Mucosa of descending colon (tissue), 3 donors: Measurements from ENCODE around the gene FST. TPM values are rescaled to one million over a fixed set of nuclear protein-coding genes. Genes with fewer than 3 reads are reported as not detected.

Source experiments
- ATAC-seq: fragments of 200-7000 bp; cut with Tn5 transposase; one replicate; pipeline ENCODE4 v1.9.1; 2020; ENCODE audit warnings: mild to moderate bottlenecking, moderate library complexity
- DNase-seq, 3 donors: peaks; one replicate each; pipeline ENCODE4 v3.0.0-alpha.2; 2020
- H3K36me3 ChIP-seq: fragments of 200-600 bp; one replicate; pipeline ENCODE4 v1.8.0; 2021; ENCODE audit warnings: low read depth, mild to moderate bottlenecking
- H3K4me1 ChIP-seq: fragments of 200-600 bp; one replicate; pipeline ENCODE4 v1.8.0; 2021; ENCODE audit warnings: low read depth, mild to moderate bottlenecking
- H3K4me3 ChIP-seq: fragments of 200-600 bp; one replicate; pipeline ENCODE4 v1.8.0; 2021; ENCODE audit warnings: mild to moderate bottlenecking
- H3K9me3 ChIP-seq: fragments of 200-600 bp; one replicate; pipeline ENCODE4 v1.8.0; 2021; ENCODE audit warnings: mild to moderate bottlenecking
- CTCF ChIP-seq: fragments of 200-600 bp; IDR thresholded peaks from one replicate; pipeline ENCODE4 v1.8.0; 2022; ENCODE audit warnings: antibody characterized with exemption, mild to moderate bottlenecking
- intact Hi-C, 2 donors: fragments of 100-400 bp; cut with DNase I in 1 of 2; cut with micrococcal nuclease in 1 of 2; formaldehyde crosslinking; loops; one replicate each; pipeline versions ENCODE4 v1.11.0 to v1.11.1; 2022; cut with DNase I, micrococcal nuclease
- total RNA-seq, 3 donors: library from RNA; stranded (reverse); fragmentation: NEBNext Ultra II Directional in 2 of 3; extraction: Animal tissue kit (Norgen Biotek cat#: 25700) in 2 of 3; gene quantifications; one replicate each; pipeline versions ENCODE4 v1.2.1 to v1.2.4, GENCODE V29; 2021 to 2023
- donor health status: DM: no; HTN: no; CAD: no; lungs with moderate emphysema.
- donor health status: DM: no; HTN: no; CAD: no.
- donor health status: DM: no; HTN: yes; CAD: no.

Gene FST
- total RNA-seq, 3 donors from 2014 or later, result 0.81 to 11.5 (median 2.8) TPM

DNA sequence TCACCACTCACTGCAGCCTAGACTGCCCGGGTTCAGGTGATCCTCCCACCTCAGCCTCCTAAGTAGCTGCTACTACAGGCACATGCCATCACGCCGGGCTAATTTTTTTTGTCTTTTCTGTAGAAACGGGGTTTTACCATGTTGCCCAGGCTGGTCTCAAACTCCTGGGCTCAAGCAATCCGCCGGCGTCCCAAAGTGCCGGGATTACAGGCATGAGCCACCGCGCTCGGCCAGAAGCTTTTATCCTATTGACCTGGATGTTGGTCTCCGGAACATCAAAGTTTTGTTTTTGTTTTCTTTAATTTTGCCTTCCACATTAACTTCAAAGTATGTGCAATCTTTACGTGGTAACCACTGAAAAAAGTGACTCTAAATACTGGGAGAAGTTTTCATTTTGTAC lies 42.4 kb upstream of the FST start:
- DNase-seq, result no peak
- Histone ChIP-seq H3K4me3 (no peak overlapping the region), H3K36me3 (no peaks in the 10 kb centered on the region), H3K9me3 (no peaks in the 10 kb centered on the region), H3K4me1 (no peaks in the 10 kb centered on the region)
- ATAC-seq, result no peak
- intact Hi-C loops, result no loop called here
- TF ChIP-seq CTCF, result no peak

DNA sequence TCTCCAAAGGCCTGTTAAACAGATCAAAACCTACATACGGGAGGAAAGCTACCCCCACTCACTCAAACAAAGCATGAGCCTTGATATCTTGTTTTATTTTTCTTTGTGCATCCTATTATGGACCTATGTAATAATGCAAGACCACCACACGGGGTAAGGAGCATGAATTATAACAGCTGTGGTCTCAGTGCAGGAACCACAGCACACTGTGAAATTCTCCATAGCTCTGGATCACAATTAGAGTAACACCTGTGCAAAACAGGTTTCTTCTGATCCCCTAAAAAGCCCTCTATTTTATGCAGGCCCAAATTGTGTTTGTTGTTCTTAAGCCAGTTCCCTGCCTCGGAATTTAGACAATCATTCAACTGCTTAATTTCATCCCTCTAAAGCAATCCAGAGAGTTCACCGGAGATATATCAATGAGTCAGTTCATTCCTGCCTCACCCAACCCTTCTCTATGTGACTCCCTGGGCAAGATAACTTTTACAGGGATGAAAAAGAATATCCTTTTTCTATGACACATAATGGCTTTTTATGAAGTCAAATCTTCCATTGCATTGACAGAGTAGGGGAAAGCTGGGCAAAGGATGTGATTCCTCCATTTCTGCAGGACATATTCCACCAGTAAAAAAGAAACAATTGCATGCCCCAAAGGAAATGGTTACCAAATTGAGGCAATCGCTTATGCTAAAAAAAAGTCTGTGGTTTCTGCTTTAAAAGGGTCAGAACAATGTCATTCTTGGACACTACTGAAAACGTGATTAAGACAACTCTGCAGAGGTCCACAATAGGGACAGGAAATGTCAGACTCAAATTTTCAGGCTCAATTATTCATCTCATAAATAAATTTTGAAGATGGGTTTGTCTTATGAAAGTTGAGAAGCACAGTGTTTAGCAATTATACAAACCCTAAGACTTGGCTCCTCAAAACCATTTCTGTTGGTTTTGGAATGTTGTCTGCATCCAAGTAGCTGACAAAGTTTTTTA lies 41.6 kb upstream of the FST start:
- DNase-seq (no peak), ATAC-seq (no peak)
- no peak overlapping the region for H3K4me3 ChIP-seq
- H3K9me3 ChIP-seq, result no peaks in the 10 kb centered on the region
- intact Hi-C loops, result no loop called here
- no peaks in the 10 kb centered on the region for H3K36me3 ChIP-seq
- no peak for TF ChIP-seq CTCF
- H3K4me1 ChIP-seq, result no peaks in the 10 kb centered on the region

DNA sequence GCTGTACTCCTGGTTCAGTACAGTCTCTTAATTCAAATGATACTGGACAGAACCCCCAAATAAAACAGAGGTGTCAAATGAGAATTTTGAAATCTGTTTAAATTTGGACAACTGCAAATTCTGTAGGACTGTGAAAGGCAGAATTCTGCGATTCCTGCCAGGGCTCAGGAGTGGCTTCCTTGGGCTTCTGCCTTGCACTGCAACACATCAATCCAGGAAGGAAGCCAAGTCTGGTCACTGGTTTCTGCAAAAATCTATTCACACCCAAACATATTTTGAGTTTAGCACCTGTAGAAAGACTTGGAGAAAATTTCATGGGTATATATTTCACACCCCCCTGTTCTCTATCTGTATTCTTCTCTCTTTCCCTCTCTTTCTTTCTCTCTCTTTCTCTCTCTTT lies 37.5 kb upstream of the FST start:
- Histone ChIP-seq H3K36me3 (no peaks in the 10 kb centered on the region), H3K4me1 (no peaks in the 10 kb centered on the region), H3K9me3 (no peaks in the 10 kb centered on the region), H3K4me3 (no peak overlapping the region)
- ATAC-seq (no peak), DNase-seq (no peak)
- TF ChIP-seq CTCF, result no peak
- intact Hi-C loops, result no loop called here

- TF ChIP-seq CTCF, result no peak
- no peak for ATAC-seq
- intact Hi-C loops, result no loop called here
These were observed 34.9 kb upstream of the FST start for GRCh38 chr5:53445569-53445968.

DNA sequence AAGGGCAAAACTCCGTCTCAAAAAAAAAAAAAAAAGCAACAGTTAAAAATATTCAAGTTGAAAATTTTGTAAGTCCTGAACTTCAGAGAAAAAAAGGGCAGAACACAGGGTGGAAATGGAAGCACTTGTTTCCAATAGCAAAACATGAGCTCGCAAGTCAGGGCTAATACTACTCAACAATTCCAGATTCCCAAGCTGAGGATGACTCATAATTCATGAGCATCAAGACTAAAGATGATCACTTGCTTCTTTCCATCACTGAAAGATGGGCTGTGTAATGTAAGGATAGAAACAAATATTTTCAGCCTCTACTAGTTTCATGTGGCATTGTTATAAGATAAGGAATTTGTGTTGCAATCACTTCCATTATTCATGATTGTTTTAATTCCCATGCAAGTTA lies 33.5 kb upstream of the FST start:
- intact Hi-C loops, result no loop called here
- DNase-seq (no peak), ATAC-seq (no peak)
- H3K4me1 ChIP-seq, result no peaks in the 10 kb centered on the region
- H3K4me3 ChIP-seq, result no peak overlapping the region
- no peaks in the 10 kb centered on the region for H3K9me3 ChIP-seq
- no peaks in the 10 kb centered on the region for H3K36me3 ChIP-seq
- TF ChIP-seq CTCF, result no peak

More at GRCh38 chr5:53445569-53445968, 34.9 kb upstream of the FST start:
- no peaks in the 10 kb centered on the region for H3K36me3 ChIP-seq
- DNase-seq, result no peak
- no peaks in the 10 kb centered on the region for H3K4me1 ChIP-seq
- H3K9me3 ChIP-seq, result no peaks in the 10 kb centered on the region
- H3K4me3 ChIP-seq, result no peak overlapping the region
